Skin epidermis (tissue), 12 donors: Measurements from ENCODE around the gene MAP1LC3C.
"Not testable (repeated sequence)": the region's sequence is repeated elsewhere in the genome, so short reads cannot be mapped to it uniquely, and the experiment has no call there.

Experiments used
- H3K27ac ChIP-seq, 21 experiments: fragments of 200-600 bp; sonication (generic) in 11 of 21; one replicate each; pipeline ENCODE4 v1.5.0; 2020; ENCODE audit warnings: mild to moderate bottlenecking in 3 of 21, inconsistent platforms in 2 of 21, moderate library complexity in 2 of 21
- H3K4me3 ChIP-seq, 7 experiments: fragments of 200-600 bp; sonication (generic) in 2 of 7; one replicate each; pipeline ENCODE4 v1.5.0; 2020; ENCODE audit warnings: inconsistent platforms in 2 of 7, mild to moderate bottlenecking in 2 of 7, moderate library complexity in 1 of 7

The MAP1LC3C gene

GRCh38 chr1:241997401-241997998 lies 1.4 kb downstream of the MAP1LC3C start:
- Histone ChIP-seq H3K27ac (no peak overlapping the region), H3K4me3 (no peak overlapping the region)

GRCh38 chr1:241994171-241994570 lies 4.7 kb downstream of the MAP1LC3C start:
- Histone ChIP-seq H3K4me3 (no peak overlapping the region), H3K27ac (no peak overlapping the region)

GRCh38 chr1:241992734-241993133 lies 6.2 kb downstream of the MAP1LC3C start:
- Histone ChIP-seq H3K27ac (no peak overlapping the region), H3K4me3 (no peak overlapping the region)

- no peak overlapping the region for H3K4me3 ChIP-seq
- H3K27ac ChIP-seq: no peak overlapping the region
These were observed 8.9 kb downstream of the MAP1LC3C start for GRCh38 chr1:241990040-241990439.

- not testable (repeated sequence) for H3K27ac ChIP-seq, H3K4me3 ChIP-seq
These were observed 10.4 kb downstream of the MAP1LC3C start for GRCh38 chr1:241988389-241988930.

GRCh38 chr1:241985787-241986186 lies 13.1 kb downstream of the MAP1LC3C start:
- no peak overlapping the region for H3K27ac ChIP-seq
- no peak overlapping the region for H3K4me3 ChIP-seq

- Histone ChIP-seq H3K4me3 (no peak overlapping the region), H3K27ac (no peak overlapping the region)
These were observed 19.0 kb downstream of the MAP1LC3C start for GRCh38 chr1:241979926-241980325.

GRCh38 chr1:241979071-241979470 lies 19.8 kb downstream of the MAP1LC3C start:
- H3K4me3 ChIP-seq: no peak overlapping the region
- no peak overlapping the region for H3K27ac ChIP-seq

- no peak overlapping the region for H3K4me3 ChIP-seq
- H3K27ac ChIP-seq: no peak overlapping the region
These were observed 22.7 kb downstream of the MAP1LC3C start for GRCh38 chr1:241976229-241976628.

GRCh38 chr1:241972703-241973369 lies 26.1 kb downstream of the MAP1LC3C start:
- Histone ChIP-seq H3K4me3 (no peak overlapping the region), H3K27ac (peak overlapping the region in 1 of 21 experiments; percentile 22)

GRCh38 chr1:241968611-241969010 lies 30.3 kb downstream of the MAP1LC3C start:
- Histone ChIP-seq H3K27ac (no peak overlapping the region), H3K4me3 (no peak overlapping the region)

- Histone ChIP-seq H3K4me3 (no peak overlapping the region), H3K27ac (no peak overlapping the region)
These were observed 34.2 kb downstream of the MAP1LC3C start for GRCh38 chr1:241964550-241965282.

- Histone ChIP-seq H3K27ac (no peak overlapping the region), H3K4me3 (no peak overlapping the region)
These were observed 35.2 kb downstream of the MAP1LC3C start for GRCh38 chr1:241963722-241964121.

GRCh38 chr1:241962153-241962552 lies 36.7 kb downstream of the MAP1LC3C start:
- no peak overlapping the region for H3K4me3 ChIP-seq
- H3K27ac ChIP-seq: no peak overlapping the region

- no peak within 1 kb of the TSS for H3K4me3 ChIP-seq
These were observed 41.0 kb downstream of the MAP1LC3C start, which contains the start of gene BECN2 for GRCh38 chr1:241957692-241958494. Gene BECN2 (plus strand): TSS chr1:241957767. CDS start chr1:241957767, 0 bp downstream.

GRCh38 chr1:241950390-241950789 lies 48.5 kb downstream of the MAP1LC3C start:
- Histone ChIP-seq H3K27ac (no peak overlapping the region), H3K4me3 (no peak overlapping the region)

More at GRCh38 chr1:241957692-241958494, 41.0 kb downstream of the MAP1LC3C start, which contains the start of gene BECN2:
- no peak within 1 kb of the TSS for H3K27ac ChIP-seq

- no peak overlapping the region for H3K4me3 ChIP-seq
- H3K27ac ChIP-seq: no peak overlapping the region
These were observed 51.5 kb downstream of the MAP1LC3C start for GRCh38 chr1:241947354-241947753.
